Measurements from ENCODE around the gene MRPL12. TPM values are rescaled to one million over a fixed set of nuclear protein-coding genes. Genes with fewer than 3 reads are reported as not detected.

The MRPL12 gene
- polyA plus RNA-seq, 3 donors: 21.2 to 57.0 (median 38.3) TPM

DNA sequence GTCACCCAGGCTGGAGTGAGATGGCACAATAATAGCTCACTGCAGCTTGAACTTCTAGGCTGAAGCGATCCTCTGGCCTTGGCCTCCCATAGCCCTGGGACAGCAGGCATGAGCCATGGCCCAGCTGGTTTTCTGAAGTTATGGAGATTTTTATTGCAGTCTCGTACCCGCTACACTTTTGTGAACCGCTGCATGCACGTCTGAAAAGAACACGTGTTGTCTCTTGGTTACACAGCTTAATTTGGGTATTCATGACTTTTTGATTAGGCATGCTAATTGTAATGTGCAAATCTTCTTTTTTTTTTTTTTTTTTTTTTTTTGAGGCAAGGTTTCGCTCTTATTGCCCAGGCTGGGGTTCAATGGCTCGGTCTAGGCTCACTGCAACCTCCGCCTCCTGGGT, 22.3 kb downstream of the MRPL12 start:
- no peak overlapping the region for H3K27ac Mint-ChIP-seq
- WGBS (ENCODE audit: insufficient coverage): 86% methylated on average over 1 of the region's 9 CpGs
- intact Hi-C loops (cut with micrococcal nuclease): no loop called here

DNA sequence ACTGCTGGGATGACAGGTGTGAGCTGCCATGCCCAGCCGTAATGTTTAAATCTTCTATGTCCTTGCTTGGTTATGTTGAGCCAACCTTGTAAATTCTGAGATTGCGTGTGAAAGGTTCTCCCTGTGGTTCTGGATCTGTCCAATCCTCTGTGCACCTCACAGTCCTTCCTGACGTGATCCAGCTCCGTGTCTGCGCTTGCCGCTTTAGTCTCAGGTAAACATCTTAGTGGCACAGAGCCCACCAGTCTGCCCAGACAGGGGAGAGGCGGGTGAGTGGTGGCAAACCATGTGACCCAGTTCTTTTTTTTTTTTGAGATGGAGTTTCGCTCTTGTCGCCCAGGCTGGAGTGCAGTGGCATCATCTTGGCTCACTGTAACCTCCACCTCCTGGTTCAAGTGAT, 22.8 kb downstream of the MRPL12 start:
- H4K20me1 ChIP-seq (ENCODE audit: insufficient read depth, low read length): no peaks in the 10 kb centered on the region
- Mint-ChIP-seq H3K36me3 (no peaks in the 10 kb centered on the region), H3K4me3 (no peak overlapping the region), H3K4me1 (peaks cover 12% of the 10 kb centered on the region), H3K27ac (no peak overlapping the region), H3K9me3 (peaks cover 0 to 3% (median 0%) of the 10 kb centered on the region in 7 donors), H3K27me3 (ENCODE audit: low read depth in 3 of 3) (peaks cover 16 to 20% (median 19%) of the 10 kb centered on the region in 3 donors)
- no peak for DNase-seq
- peaks cover 0 to 12% of the 10 kb centered on the region in 2 donors for H3K27me3 ChIP-seq (ENCODE audit: control insufficient read depth in 2 of 2, insufficient read depth in 2 of 2, low read length in 2 of 2)
- H3K36me3 ChIP-seq (replicated peaks in 1 of 2; ENCODE audit: control insufficient read depth in 1 of 2, insufficient read depth in 2 of 2, low read length in 2 of 2): no peaks in the 10 kb centered on the region
- intact Hi-C loops (cut with micrococcal nuclease): no loop called here
- H3K79me2 ChIP-seq (ENCODE audit: insufficient read depth, low read length): no peaks in the 10 kb centered on the region
- peaks cover under 1 to 3% of the 10 kb centered on the region in 2 donors for H3K4me1 ChIP-seq (ENCODE audit: control insufficient read depth in 1 of 2, insufficient read depth in 2 of 2, low read length in 2 of 2)
- TF ChIP-seq, protein P1, sequence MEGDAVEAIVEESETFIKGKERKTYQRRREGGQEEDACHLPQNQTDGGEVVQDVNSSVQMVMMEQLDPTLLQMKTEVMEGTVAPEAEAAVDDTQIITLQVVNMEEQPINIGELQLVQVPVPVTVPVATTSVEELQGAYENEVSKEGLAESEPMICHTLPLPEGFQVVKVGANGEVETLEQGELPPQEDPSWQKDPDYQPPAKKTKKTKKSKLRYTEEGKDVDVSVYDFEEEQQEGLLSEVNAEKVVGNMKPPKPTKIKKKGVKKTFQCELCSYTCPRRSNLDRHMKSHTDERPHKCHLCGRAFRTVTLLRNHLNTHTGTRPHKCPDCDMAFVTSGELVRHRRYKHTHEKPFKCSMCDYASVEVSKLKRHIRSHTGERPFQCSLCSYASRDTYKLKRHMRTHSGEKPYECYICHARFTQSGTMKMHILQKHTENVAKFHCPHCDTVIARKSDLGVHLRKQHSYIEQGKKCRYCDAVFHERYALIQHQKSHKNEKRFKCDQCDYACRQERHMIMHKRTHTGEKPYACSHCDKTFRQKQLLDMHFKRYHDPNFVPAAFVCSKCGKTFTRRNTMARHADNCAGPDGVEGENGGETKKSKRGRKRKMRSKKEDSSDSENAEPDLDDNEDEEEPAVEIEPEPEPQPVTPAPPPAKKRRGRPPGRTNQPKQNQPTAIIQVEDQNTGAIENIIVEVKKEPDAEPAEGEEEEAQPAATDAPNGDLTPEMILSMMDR (IDR thresholded peaks at IDR 0.05): no peak
- 70% methylated on average over 7 of the region's 9 CpGs for WGBS (ENCODE audit: insufficient coverage)
- H3K4me3 ChIP-seq (replicated peaks in 1 of 3; ENCODE audit: low read depth in 2 of 3, low read length in 3 of 3): no peak overlapping the region
- no peak overlapping the region for H3K9ac ChIP-seq (ENCODE audit: insufficient read depth, low read length, poor library complexity, severe bottlenecking)
- H3K9me3 ChIP-seq (replicated peaks in 1 of 2; ENCODE audit: control insufficient read depth in 1 of 2, insufficient read depth in 1 of 2, low read length in 2 of 2): no peaks in the 10 kb centered on the region
- H2AFZ ChIP-seq (ENCODE audit: insufficient read depth, low read depth, low read length, poor library complexity, severe bottlenecking): no peak overlapping the region
- no peak overlapping the region for H3K4me2 ChIP-seq (replicated peaks; ENCODE audit: extremely low read depth, low read length, poor library complexity, severe bottlenecking)
- no peak overlapping the region for H3K27ac ChIP-seq (ENCODE audit: low read depth in 1 of 2, low read length in 2 of 2)

More for the DNA sequence above, 22.3 kb downstream of the MRPL12 start:
- no peak for DNase-seq
- Histone ChIP-seq H3K27me3 (ENCODE audit: control insufficient read depth in 2 of 2, insufficient read depth in 2 of 2, low read length in 2 of 2) (peaks cover 0 to 12% of the 10 kb centered on the region in 2 donors), H3K4me3 (replicated peaks in 1 of 3; ENCODE audit: low read depth in 2 of 3, low read length in 3 of 3) (no peak overlapping the region), H4K20me1 (ENCODE audit: insufficient read depth, low read length) (no peaks in the 10 kb centered on the region), H3K27ac (ENCODE audit: low read depth in 1 of 2, low read length in 2 of 2) (no peak overlapping the region), H3K9ac (ENCODE audit: insufficient read depth, low read length, poor library complexity, severe bottlenecking) (no peak overlapping the region), H3K36me3 (replicated peaks in 1 of 2; ENCODE audit: control insufficient read depth in 1 of 2, insufficient read depth in 2 of 2, low read length in 2 of 2) (no peaks in the 10 kb centered on the region), H2AFZ (ENCODE audit: insufficient read depth, low read depth, low read length, poor library complexity, severe bottlenecking) (no peak overlapping the region), H3K79me2 (ENCODE audit: insufficient read depth, low read length) (no peaks in the 10 kb centered on the region), H3K9me3 (replicated peaks in 1 of 2; ENCODE audit: control insufficient read depth in 1 of 2, insufficient read depth in 1 of 2, low read length in 2 of 2) (no peaks in the 10 kb centered on the region), H3K4me1 (ENCODE audit: control insufficient read depth in 1 of 2, insufficient read depth in 2 of 2, low read length in 2 of 2) (peaks cover 0 to 3% of the 10 kb centered on the region in 2 donors), H3K4me2 (replicated peaks; ENCODE audit: extremely low read depth, low read length, poor library complexity, severe bottlenecking) (no peak overlapping the region)
- Mint-ChIP-seq H3K36me3 (no peaks in the 10 kb centered on the region), H3K9me3 (peaks cover 0 to 3% (median 0%) of the 10 kb centered on the region in 7 donors), H3K4me1 (peaks cover 10% of the 10 kb centered on the region), H3K4me3 (no peak overlapping the region), H3K27me3 (ENCODE audit: low read depth in 3 of 3) (peaks cover 16 to 20% (median 19%) of the 10 kb centered on the region in 3 donors)
- TF ChIP-seq, protein P1 (IDR thresholded peaks at IDR 0.05): no peak

Data from CD14-positive monocyte (primary cell).